ENCODE results near the gene NFIA.

NFIA gene

GRCh38 chr1:61082311-61083012 is at the start of gene NFIA:
NFIA (plus strand) TSS chr1:61082561.
- H3K27me3 Mint-ChIP-seq, result peaks cover 56% of the 10 kb centered on the region
- no peak for ATAC-seq
- peak within 1 kb of the TSS; percentile 75 for H3K4me3 Mint-ChIP-seq
- peaks cover 39% of the 10 kb centered on the region for H3K4me1 Mint-ChIP-seq
- no peaks in the 10 kb centered on the region for H3K9me3 Mint-ChIP-seq
- no peak within 1 kb of the TSS for H3K27ac Mint-ChIP-seq
- H3K36me3 Mint-ChIP-seq, result no peaks in the 10 kb centered on the region

- H3K27me3 Mint-ChIP-seq, result peaks cover 25% of the 10 kb centered on the region
- no peak overlapping the region for H3K27ac Mint-ChIP-seq
- no peak for ATAC-seq
- H3K4me1 Mint-ChIP-seq, result no peaks in the 10 kb centered on the region
- H3K4me3 Mint-ChIP-seq, result no peak overlapping the region
- peaks cover 3% of the 10 kb centered on the region for H3K9me3 Mint-ChIP-seq
- H3K36me3 Mint-ChIP-seq, result no peaks in the 10 kb centered on the region
These were observed 46.5 kb upstream of the NFIA start for GRCh38 chr1:61035880-61036279.

GRCh38 chr1:61042466-61043009 is 39.8 kb upstream of the NFIA start:
- no peaks in the 10 kb centered on the region for H3K9me3 Mint-ChIP-seq

GRCh38 chr1:61043010-61043820 is 39.1 kb upstream of the NFIA start:
- peaks cover 76% of the 10 kb centered on the region for H3K27me3 Mint-ChIP-seq
- no peaks in the 10 kb centered on the region for H3K36me3 Mint-ChIP-seq
- ATAC-seq, result peak; percentile 61
- no peaks in the 10 kb centered on the region for H3K4me1 Mint-ChIP-seq
- H3K4me3 Mint-ChIP-seq, result no peak overlapping the region
- H3K27ac Mint-ChIP-seq, result no peak overlapping the region
- H3K9me3 Mint-ChIP-seq, result no peaks in the 10 kb centered on the region

More at GRCh38 chr1:61042466-61043009, 39.8 kb upstream of the NFIA start:
- no peak overlapping the region for H3K4me3 Mint-ChIP-seq
- H3K36me3 Mint-ChIP-seq, result no peaks in the 10 kb centered on the region
- H3K27ac Mint-ChIP-seq, result no peak overlapping the region
- no peaks in the 10 kb centered on the region for H3K4me1 Mint-ChIP-seq
- no peak for ATAC-seq
- peaks cover 83% of the 10 kb centered on the region for H3K27me3 Mint-ChIP-seq

- Mint-ChIP-seq H3K4me3 (no peak overlapping the region), H3K27me3 (peaks cover 60% of the 10 kb centered on the region), H3K27ac (no peak overlapping the region), H3K36me3 (no peaks in the 10 kb centered on the region), H3K4me1 (peaks cover 12% of the 10 kb centered on the region), H3K9me3 (no peaks in the 10 kb centered on the region)
- ATAC-seq, result no peak
These were observed 35.9 kb upstream of the NFIA start for GRCh38 chr1:61046434-61046833.

GRCh38 chr1:61047061-61047460 is 35.3 kb upstream of the NFIA start:
- H3K27me3 Mint-ChIP-seq, result peaks cover 65% of the 10 kb centered on the region

GRCh38 chr1:61049850-61050540 is 32.4 kb upstream of the NFIA start:
- Mint-ChIP-seq H3K4me1 (peaks cover 29% of the 10 kb centered on the region), H3K36me3 (no peaks in the 10 kb centered on the region), H3K27ac (no peak overlapping the region), H3K4me3 (peak overlapping the region; percentile 81), H3K9me3 (no peaks in the 10 kb centered on the region), H3K27me3 (peaks cover 67% of the 10 kb centered on the region)
- ATAC-seq, result peak; percentile 77

More at GRCh38 chr1:61047061-61047460, 35.3 kb upstream of the NFIA start:
- Mint-ChIP-seq H3K4me1 (peaks cover 12% of the 10 kb centered on the region), H3K36me3 (no peaks in the 10 kb centered on the region), H3K9me3 (no peaks in the 10 kb centered on the region), H3K27ac (no peak overlapping the region), H3K4me3 (no peak overlapping the region)
- no peak for ATAC-seq

- Mint-ChIP-seq H3K27ac (no peak overlapping the region), H3K36me3 (no peaks in the 10 kb centered on the region), H3K4me1 (peaks cover 29% of the 10 kb centered on the region), H3K9me3 (no peaks in the 10 kb centered on the region), H3K4me3 (peak overlapping the region; percentile 81), H3K27me3 (peaks cover 67% of the 10 kb centered on the region)
- ATAC-seq, result peak; percentile 65
These were observed 31.6 kb upstream of the NFIA start for GRCh38 chr1:61050541-61051442.

GRCh38 chr1:61051443-61051718 is 31.0 kb upstream of the NFIA start:
- ATAC-seq, result no peak
- H3K36me3 Mint-ChIP-seq, result no peaks in the 10 kb centered on the region
- H3K4me3 Mint-ChIP-seq, result no peak overlapping the region
- peaks cover 67% of the 10 kb centered on the region for H3K27me3 Mint-ChIP-seq
- no peaks in the 10 kb centered on the region for H3K9me3 Mint-ChIP-seq
- H3K27ac Mint-ChIP-seq, result no peak overlapping the region
- peaks cover 29% of the 10 kb centered on the region for H3K4me1 Mint-ChIP-seq

GRCh38 chr1:61051719-61052394 is 30.5 kb upstream of the NFIA start:
- Mint-ChIP-seq H3K4me3 (no peak overlapping the region), H3K27ac (no peak overlapping the region), H3K9me3 (no peaks in the 10 kb centered on the region), H3K4me1 (peaks cover 29% of the 10 kb centered on the region), H3K36me3 (no peaks in the 10 kb centered on the region), H3K27me3 (peaks cover 67% of the 10 kb centered on the region)
- no peak for ATAC-seq

- no peak for ATAC-seq
- H3K27ac Mint-ChIP-seq, result no peak overlapping the region
- H3K36me3 Mint-ChIP-seq, result no peaks in the 10 kb centered on the region
- H3K9me3 Mint-ChIP-seq, result no peaks in the 10 kb centered on the region
- peaks cover 69% of the 10 kb centered on the region for H3K27me3 Mint-ChIP-seq
- peak overlapping the region; percentile 57 for H3K4me3 Mint-ChIP-seq
- peaks cover 29% of the 10 kb centered on the region for H3K4me1 Mint-ChIP-seq
These were observed 29.8 kb upstream of the NFIA start for GRCh38 chr1:61052395-61053225.

GRCh38 chr1:61053226-61053711 is 29.1 kb upstream of the NFIA start:
- H3K9me3 Mint-ChIP-seq, result no peaks in the 10 kb centered on the region
- H3K4me1 Mint-ChIP-seq, result peaks cover 29% of the 10 kb centered on the region
- ATAC-seq, result no peak
- no peaks in the 10 kb centered on the region for H3K36me3 Mint-ChIP-seq
- H3K27ac Mint-ChIP-seq, result no peak overlapping the region
- H3K4me3 Mint-ChIP-seq, result peak overlapping the region; percentile 57
- H3K27me3 Mint-ChIP-seq, result peaks cover 76% of the 10 kb centered on the region
